GM12873 (cell line): Measurements from ENCODE around the gene ZMIZ1.

Experiments used
- CTCF ChIP-seq: IDR thresholded peaks from 2 replicates; pipeline ENCODE4 v1.5.1; 2012; ENCODE audit warnings: low read depth, mild to moderate bottlenecking, moderate library complexity, low read length, control low read depth; ENCODE audit not compliant: insufficient read depth; ENCODE audit errors: missing control alignments

Gene ZMIZ1

GRCh38 chr10:79179164-79179956, 110.6 kb downstream of the ZMIZ1 start:
- TF ChIP-seq CTCF: no peak

- no peak for TF ChIP-seq CTCF
Observed at GRCh38 chr10:79179957-79180309, 111.2 kb downstream of the ZMIZ1 start.

- no peak for TF ChIP-seq CTCF
Observed at GRCh38 chr10:79180414-79181221, 111.9 kb downstream of the ZMIZ1 start.

GRCh38 chr10:79181227-79181626, 112.5 kb downstream of the ZMIZ1 start:
- no peak for TF ChIP-seq CTCF

- no peak for TF ChIP-seq CTCF
Observed at GRCh38 chr10:79181698-79182521, 113.1 kb downstream of the ZMIZ1 start.

GRCh38 chr10:79182781-79183467, 114.2 kb downstream of the ZMIZ1 start:
- no peak for TF ChIP-seq CTCF
